PC-9 (cell line): ENCODE data around the gene EIF2S2.

Source experiments
- EZH2 ChIP-seq: fragments of 200-600 bp; sonication (generic); IDR thresholded peaks from 2 replicates; pipeline ENCODE4 v1.8.0; 2017; ENCODE audit warnings: antibody characterized with exemption, low read depth
- TF ChIP-seq, protein P1 (sequence below): fragments of 200-600 bp; sonication (generic); conservative IDR thresholded peaks from 2 replicates; pipeline ENCODE4 v1.6.1; 2017; ENCODE audit warnings: mixed run types, antibody characterized with exemption, mild to moderate bottlenecking, moderate library complexity

DNA sequence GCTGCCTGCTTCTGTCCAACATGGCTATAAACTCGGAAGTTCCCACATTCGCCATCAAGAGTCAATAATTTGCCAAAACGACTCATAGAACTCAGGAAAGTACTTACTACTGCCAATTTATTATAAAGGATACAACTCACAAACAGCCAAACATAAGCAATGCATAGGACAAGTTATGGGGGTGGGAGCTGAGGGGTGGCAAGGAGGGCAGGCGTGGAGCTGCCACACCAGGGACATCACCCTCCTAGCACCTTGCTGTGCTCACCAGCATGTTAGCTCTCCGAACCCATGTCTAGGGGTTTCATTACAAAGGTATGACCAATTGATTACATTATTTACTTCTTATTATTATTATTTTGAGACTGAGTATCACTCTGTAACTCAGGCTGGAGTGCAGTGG is 12.4 kb downstream of the EIF2S2 start:
- TF ChIP-seq, protein P1, sequence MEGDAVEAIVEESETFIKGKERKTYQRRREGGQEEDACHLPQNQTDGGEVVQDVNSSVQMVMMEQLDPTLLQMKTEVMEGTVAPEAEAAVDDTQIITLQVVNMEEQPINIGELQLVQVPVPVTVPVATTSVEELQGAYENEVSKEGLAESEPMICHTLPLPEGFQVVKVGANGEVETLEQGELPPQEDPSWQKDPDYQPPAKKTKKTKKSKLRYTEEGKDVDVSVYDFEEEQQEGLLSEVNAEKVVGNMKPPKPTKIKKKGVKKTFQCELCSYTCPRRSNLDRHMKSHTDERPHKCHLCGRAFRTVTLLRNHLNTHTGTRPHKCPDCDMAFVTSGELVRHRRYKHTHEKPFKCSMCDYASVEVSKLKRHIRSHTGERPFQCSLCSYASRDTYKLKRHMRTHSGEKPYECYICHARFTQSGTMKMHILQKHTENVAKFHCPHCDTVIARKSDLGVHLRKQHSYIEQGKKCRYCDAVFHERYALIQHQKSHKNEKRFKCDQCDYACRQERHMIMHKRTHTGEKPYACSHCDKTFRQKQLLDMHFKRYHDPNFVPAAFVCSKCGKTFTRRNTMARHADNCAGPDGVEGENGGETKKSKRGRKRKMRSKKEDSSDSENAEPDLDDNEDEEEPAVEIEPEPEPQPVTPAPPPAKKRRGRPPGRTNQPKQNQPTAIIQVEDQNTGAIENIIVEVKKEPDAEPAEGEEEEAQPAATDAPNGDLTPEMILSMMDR, result no peak
- no peak for TF ChIP-seq EZH2
